Stimulated activated CD8-positive, alpha-beta memory T cell treated with anti-CD3 and anti-CD28 coated beads, Interleukin-2, amount 100 ng/mL, for 1 hour (primary cell): ENCODE results near the gene GPD2.
"Not testable (repeated sequence)": the region's sequence is repeated elsewhere in the genome, so short reads cannot be mapped to it uniquely, and the experiment has no call there.

Source experiments
- DNase-seq, 2 donors: peaks; one replicate each; pipeline ENCODE4 v3.0.0-alpha.2; 2020; ENCODE audit warnings: low read depth in 2 of 2

The GPD2 gene

DNA sequence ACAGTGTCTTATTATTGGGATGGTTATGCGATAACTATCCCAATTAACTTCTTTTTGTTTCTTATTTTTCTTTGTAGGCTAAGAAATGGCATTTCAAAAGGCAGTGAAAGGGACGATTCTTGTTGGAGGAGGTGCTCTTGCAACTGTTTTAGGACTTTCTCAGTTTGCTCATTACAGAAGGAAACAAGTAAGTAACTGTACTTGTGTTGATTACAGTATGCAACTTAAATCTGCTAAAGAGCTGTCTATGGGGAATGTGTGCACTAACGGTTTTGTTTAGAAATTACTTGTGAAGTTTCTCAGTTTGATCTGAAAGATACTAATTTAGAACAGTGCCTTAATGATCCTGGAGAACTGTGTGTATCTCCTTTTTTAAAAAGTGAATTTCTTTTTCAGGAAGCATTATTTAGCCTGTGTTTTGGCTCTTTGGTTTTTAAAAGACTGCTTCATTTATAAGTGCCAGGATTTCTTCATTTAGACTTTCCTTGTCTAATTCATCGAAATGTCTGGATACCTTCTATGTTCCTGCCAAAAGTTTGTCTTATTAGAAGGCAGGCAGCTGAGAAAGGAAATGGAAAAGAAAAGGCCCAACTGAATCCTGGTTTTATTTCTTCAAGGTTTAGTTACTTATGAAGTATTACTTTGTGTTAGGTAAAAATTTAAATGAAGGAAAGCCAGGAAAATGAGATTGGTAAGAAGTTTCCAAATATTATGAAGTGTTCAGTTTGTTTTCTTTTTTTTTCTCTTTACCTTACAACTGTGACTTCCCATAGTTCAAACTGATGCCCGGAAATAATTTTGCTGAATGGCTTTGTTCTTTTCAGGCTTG is 40.1 kb downstream of the GPD2 start:
- no peak for DNase-seq

DNA sequence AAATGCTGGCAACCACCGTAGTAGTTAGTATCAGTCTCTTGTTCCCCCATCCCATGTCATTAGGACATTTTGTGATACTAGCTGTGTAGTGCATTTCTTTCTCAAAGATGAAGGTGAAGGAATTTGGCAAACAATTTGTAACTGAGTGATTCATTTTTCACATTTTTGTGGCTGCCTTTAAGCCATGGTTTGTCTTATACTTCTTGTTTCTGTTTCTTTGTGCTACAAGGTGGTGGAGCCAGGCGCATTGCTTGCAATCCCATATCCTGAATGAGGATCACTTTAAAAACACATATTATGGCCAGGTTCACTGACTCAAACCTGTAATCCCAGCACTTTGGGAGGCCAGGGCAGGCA is 40.6 kb downstream of the GPD2 start:
- DNase-seq = no peak

DNA sequence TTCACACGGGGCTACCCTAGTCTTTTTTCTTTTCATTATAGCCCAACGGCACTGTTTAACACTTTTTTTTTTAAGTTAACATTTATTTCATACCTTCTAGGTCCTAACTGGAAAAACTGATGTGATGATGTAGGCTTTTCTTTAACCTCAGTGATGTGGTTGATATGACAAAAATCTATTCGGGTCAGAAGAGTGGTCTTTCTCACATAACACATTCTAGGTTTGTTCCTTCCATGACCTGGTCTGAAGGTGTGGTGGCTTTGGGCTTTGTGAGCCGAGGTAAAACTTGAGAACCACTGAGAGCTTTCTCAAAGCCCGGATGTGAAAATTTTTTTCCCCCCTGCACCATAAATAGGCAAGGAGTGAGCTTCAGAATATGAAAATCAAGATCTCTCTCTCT is 44.2 kb downstream of the GPD2 start:
- no peak for DNase-seq

DNA sequence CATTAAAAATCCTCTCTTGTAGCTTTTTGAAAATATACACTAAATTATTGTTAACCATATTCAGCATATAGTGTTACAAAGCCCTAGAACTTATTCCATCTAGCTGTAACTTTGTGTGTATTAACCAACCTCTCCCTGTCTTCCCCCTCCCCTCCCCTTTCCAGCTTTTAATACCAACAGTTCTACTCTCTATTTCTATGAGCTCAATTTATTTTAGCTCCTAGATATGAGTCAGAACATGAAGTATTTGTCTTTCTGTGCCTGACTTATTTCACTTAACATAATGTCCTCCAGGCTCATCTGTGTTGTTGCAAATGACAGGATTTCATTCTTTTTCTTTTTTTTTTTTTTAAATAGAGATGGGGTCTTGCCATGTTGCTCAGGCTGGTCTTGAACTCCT is 45.1 kb downstream of the GPD2 start:
- no peak for DNase-seq

DNA sequence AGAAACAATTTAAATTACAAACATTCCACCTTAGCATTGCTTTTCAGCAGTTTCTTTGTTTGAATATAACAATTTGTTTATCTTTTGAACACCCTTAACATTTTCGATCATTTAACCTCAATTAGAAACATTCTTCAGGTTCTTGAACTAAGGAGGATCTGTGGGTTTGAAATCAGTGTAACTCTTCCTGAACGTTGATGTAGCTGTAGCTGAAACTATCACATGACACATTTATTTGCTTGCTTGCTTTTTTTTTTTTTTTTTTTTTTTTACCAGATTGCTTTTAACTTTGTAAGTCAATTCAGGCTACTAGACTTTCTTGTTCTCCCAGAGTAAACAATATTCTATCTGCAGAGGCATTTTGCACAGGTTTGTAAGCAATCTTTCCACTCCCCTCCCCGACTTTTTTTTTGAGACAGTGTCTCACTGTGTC is 47.6 kb downstream of the GPD2 start:
- DNase-seq = no peak

DNA sequence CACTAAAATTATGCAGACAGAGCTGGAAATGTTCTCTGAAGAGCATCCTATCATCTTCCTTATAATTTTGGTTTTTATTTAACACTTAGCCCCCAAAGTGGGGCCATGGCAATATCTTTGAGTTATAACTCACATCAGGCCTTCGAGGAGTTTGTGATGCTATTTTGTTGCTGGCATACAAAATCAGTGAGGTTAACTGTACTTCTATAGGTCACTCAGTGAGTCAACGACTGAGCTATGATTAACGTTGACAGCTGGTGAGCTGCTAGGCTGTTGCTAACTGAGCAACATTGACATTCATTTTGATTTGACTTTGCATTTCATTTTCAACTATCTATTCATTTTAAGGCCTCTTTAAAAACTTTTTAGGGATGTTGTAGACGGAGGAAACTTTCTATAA is 50.0 kb downstream of the GPD2 start:
- DNase-seq = no peak

DNA sequence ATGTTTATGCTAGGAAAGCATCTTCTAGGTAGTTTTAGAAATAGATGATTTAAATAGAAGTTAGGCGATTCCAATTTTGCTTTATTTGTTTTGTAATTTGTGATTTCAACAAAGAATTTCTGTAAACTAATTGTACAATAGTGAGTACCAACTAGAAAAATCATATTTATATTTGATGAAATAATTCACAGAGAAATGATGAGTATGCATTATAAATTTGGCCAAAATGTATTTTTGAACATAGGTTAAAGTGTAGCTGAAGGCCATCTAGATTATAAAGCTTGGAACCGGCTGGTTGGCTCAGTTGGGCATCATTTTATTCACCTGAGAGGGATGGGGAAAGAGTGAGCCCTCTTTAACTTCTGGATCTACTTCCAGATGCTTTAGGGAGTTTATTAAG is 50.4 kb downstream of the GPD2 start:
- DNase-seq = no peak

DNA sequence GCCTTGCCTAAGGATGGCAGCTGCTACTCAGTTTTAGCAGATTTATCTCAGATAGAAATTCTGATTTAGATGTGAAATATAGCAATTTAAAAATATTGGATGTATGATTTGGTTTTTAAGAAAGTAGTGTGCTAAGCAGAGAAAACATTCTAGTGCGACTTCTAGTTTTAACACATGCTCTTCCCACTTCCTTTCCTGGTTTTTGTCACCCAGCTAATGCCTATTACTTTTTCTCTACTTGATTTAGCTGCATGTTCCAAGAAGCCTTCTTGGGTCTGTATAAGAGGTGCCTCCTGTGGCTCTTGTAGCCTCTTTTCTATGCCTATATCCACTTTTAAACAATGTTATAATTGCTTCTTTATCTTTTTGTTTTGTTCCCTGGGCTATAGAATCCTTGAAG is 53.0 kb downstream of the GPD2 start:
- DNase-seq = no peak

DNA sequence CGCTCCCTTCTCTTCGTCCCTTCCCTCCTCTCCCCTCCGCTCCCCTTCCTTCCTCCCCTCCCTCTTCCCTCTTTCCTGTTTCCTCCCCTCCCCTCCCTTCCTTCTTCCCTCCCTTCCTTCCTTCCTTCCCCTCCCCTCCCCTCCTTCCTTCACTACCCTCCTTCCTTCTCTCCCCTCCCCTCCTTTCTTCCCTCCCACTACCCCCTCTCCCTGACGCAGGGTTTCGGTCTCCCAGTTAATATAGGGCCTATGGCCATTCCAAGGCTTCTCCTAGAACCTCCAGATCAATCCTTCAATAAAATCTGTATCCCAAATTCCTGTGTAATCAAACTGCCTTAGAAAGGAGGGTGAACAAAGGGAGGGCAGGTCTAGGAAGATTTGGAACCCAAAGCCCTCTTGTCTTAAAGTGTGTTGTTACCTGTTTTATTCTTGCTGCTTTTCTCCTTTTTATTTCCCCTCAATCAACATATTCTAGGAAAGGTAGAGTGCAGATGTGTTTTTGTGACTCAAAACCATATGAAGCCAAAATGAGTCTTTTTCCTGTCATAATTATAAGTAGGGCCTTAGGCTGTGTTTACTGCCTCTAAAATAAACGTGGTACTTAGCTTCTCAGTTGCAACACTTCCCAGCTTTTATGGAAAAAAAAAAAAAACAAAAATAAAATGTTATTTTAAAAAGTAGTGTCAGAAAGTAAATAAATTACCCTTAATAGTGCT is 53.7 kb downstream of the GPD2 start:
- no peak for DNase-seq

DNA sequence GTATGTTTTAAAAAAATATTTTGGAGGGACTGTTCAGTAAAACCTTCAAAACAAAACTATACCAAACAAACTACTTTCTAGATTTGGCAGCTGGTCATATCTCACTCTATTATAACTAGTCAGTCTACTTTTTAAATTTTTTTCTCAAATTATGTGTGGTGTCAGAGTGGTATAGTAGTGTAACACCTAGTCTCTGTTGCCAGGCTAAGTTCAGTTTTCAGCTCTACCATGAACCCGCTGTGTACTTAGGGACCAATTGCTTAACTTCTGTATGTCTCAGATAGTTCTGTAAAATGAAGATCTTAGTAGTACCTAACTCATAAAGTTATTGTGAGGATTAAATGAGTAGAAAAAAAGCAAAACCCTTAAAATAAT is 54.3 kb downstream of the GPD2 start:
- DNase-seq = no peak

DNA sequence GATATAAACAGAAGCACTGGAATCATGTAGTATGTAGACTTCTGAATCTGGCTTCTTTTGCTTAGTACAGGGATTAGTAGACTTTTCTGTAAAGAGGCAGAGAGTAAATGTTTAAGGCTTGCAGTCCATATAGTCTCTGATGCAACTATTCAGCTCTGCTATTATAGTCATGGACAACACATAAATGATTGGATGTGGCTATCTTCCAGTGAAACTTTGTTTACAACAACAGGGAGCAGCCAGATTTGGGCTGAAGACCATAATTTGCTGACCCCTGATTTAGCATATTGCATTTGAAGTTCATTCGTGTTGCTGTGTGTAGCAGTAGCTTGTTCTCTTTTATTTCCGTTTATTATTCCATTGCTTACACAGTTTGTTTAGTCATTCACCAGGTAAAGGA is 55.0 kb downstream of the GPD2 start:
- DNase-seq = no peak

DNA sequence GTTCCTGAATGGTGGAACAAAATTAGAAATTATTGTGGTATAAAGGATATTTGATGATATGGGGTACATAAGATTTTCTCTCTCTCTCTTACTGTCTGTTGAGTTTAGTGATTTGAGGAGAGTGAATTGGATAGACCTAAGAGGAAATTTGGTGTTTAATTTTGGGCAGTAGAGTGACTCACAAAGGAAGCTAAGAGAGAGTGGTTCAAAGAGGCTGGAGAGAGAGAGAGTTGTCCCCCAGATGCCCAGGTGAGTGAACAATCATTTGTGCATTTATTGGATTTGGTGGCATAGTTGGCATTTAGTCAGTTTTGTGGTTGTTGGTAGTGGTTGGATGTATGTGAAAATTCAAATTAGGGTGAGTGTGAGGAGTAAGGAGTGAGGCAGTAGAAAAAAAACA is 56.8 kb downstream of the GPD2 start:
- no peak for DNase-seq

DNA sequence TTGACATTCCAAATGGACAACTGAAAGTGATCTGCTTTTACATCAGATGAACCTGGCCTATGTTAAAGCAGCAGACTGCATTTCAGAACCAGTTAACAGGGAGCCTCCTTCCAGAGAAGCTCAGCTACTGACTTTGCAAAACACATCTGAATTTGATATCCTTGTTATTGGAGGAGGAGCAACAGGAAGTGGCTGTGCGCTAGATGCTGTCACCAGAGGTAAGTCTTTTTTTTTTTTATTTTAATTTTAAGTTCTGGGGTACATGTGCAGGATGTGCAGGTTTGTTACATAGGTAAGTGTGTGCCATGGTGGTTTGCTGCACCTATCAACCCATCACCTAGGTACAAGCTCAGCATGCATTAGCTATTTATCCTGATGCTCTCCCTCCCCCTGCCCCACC is 59.8 kb downstream of the GPD2 start:
- not testable (repeated sequence) for DNase-seq

DNA sequence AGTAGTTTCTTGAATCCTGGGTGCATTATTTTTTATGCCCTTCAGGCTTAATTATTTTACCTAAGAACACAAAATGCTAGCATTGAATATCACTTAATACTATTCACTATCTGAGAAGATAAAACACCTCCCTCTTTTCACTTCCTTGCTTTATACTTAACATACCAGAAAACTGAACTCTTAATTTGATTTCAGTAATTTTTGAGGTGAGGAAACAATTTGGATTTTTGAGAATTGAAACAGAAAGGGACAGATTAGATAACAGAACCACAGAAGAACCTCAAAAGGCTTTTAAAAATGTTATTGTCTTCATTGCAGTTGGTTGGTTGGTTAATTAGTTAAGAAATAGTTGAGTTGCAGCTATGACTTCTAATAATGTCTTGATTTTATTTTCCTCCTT is 69.5 kb downstream of the GPD2 start:
- DNase-seq = no peak

DNA sequence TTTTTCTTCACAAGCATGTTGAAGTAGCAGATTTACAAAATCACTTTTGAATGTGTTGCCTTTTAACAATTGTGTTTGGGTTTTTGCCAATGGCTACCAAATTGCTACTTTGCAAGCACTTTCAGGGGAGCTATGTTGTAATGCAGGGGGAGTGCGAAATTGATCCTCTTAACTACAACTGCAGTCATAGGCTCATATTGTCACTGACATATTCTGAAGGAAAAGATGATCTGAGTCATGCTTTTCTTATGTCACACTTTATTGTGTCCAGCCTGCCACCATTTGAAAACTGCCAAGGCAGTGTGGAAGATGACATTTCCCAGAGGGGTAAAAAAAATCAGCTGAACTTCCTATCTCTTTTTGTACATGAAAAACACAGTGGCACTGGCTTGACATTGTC is 74.9 kb downstream of the GPD2 start:
- no peak for DNase-seq

DNA sequence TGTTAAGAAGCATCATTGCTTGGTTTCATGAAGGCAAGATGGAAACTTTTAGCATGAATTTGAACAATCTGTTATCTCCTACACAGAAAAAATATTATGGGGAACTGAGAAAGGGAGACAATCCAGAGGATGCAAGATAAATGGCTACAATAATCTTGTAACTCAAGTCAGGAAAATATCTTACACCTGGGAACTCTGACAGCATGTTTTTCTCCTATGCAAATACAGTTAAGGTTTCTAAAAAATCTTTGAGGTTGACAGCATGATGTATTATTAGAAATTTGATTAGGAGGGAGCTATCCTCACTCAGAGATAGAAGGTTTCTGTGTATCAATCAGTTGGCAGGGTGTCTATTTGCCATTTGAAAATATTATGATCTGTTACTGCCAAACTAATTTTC is 75.6 kb downstream of the GPD2 start:
- no peak for DNase-seq

DNA sequence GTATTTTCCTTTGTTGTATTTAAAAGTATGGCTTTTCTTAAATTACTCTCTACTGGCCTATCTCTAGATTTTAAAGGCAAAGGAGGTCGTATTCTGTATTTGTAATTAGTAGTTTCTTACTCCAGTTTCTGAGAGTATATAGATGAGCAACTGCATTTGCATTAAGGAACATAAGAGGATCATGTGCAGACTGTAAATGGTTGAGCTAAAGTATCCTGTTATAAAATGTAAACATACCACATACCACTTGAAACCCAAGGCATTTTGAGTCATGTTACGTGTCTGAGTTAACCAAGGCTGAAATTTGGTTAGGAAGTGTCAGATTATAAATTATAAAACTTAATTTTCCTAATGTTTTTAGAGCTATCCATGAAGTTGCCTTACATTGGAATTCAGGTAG is 76.3 kb downstream of the GPD2 start:
- no peak for DNase-seq

DNA sequence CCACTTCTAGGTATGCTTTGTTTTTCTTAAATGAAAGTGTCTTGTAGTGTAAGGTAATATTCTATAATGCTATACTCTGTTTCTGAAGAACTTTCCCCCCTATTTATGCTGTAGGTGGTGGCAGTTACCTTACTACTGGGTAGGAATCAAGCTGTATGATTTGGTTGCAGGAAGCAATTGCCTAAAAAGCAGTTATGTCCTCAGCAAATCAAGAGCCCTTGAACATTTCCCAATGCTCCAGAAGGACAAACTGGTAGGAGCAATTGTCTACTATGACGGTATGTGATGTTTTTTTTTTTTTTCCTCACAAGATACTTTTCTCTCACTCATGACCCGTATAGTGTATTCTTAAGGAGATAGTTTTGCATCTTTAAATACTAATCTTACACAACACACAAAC is 77.0 kb downstream of the GPD2 start:
- no peak for DNase-seq

DNA sequence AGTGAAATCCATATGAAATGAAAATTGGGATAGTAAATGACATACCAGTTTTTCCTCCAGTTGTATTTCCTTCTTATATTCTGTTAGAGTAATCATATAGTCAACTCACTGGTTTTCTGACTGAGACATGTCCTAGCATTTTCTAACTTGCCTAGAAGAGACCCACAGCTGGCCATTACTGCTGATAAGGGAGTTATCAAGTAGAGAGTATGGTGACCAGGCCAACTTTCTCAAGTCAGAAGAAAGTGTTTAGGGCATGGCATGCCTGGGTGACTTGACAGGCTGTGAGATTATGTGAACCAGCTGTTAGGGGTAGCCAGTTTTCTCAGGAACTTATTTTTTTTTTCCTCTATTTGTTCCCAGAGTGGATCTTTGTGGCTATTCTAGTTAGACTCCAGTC is 81.2 kb downstream of the GPD2 start:
- no peak for DNase-seq

DNA sequence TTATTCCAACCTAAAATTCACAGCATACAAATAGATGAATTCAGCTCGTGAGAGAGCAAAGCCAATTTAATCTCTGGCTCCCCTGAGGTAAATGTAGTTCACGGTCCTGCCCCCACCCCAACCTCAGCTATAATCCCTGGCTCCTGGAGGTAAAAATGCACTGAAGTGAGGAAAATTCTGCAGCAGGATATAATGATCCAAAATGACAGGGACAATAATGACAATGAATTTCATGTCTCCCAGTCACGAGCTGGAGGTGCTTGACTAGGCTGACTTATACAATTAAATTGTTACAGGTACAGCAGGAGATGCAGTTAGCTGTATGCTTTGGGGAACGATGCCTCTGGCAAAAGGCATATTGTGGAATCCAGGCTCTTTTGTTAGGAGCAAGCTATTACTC is 82.0 kb downstream of the GPD2 start:
- no peak for DNase-seq

DNA sequence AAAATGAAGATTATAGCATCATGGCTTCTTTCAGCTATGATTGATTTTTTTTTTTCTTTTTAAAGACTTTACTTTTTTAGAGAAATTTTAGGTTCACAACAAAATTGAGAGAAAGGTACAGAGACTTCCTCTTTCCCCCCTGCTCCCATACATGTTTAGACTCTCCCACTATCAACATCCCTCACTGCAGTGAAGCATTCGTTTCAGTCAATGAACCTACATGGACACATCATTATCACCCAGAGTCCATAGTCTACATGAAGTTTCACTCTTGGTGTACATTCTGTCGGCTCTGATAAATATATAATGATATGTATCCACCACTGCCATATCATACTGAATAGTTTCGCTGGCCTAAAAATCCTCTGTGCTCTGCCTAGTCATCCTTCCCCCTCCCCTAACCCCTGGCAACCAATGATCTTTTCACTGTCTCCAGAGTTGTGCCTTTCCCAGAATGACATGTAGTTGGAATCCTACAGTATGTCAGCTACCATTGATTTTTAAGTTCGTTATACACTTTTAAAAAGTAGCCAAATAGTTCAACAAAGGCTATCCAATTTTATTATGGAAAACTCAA is 86.8 kb downstream of the GPD2 start:
- no peak for DNase-seq

DNA sequence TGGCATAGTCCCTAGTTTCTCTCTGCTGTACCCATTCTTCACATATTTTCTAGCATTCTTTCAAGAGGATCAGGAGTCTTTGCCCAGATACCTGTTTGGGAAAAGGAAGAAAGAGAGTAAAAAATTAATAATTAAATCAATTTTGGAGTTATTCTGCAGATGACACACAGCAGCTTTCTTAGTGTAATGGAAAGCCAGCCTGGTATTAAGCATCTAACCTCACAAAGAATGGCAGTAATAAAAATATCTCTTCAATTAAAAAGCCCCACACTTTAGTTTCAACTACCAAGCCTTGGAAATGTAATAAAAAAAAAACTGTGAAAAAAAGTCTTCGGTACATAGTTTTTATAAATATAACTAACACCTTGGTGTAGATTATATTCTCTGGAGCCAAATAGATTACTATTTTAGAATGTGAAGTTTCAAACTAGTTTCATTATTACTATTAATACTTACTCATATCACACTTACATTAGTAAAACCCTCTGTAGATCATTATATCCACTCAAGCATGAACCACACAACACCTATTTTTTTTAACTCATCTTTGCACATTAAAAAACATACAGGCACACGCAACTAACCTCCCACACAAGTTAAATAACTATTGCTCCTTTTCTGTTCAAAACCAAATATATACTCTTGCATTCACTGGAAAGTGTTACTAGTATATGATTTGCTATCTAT is 90.9 kb downstream of the GPD2 start:
- DNase-seq = no peak

DNA sequence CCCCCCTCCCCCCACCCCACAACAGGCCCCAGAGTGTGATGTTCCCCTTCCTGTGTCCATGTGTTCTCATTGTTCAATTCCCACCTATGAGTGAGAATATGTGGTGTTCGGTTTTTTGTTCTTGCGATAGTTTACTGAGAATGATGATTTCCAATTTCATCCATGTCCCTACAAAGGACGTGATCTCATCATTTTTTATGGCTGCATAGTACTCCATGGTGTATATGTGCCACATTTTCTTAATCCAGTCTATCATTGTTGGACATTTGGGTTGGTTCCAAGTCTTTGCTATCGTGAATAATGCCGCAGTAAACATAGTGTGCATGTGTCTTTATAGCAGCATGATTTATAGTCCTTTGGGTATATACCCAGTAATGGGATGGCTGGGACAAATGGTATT is 92.4 kb downstream of the GPD2 start:
- not testable (repeated sequence) for DNase-seq
